Chondrocyte (in vitro differentiated cells): ENCODE measurements around the gene DUSP10. TPM values are rescaled to one million over a fixed set of nuclear protein-coding genes. Genes with fewer than 3 reads are reported as not detected.

ENCODE experiments used
- DNase-seq: peaks from one replicate; pipeline ENCODE4 v3.0.0; 2021; ENCODE audit warnings: mixed read lengths, low spot score
- H3K27ac Mint-ChIP-seq: one replicate; pipeline ENCODE4 v1.8.0; 2021; ENCODE audit warnings: mild to moderate bottlenecking, moderate library complexity, mixed read lengths; ENCODE audit not compliant: unreplicated experiment
- H3K27me3 Mint-ChIP-seq: 2 replicates; pipeline ENCODE4 v1.8.0; 2021; ENCODE audit warnings: low read depth, mixed read lengths
- H3K36me3 Mint-ChIP-seq: 2 replicates; pipeline ENCODE4 v1.8.0; 2021; ENCODE audit warnings: low read depth, mixed read lengths
- H3K4me1 Mint-ChIP-seq: 2 replicates; pipeline ENCODE4 v1.8.0; 2021; ENCODE audit warnings: low read depth, mild to moderate bottlenecking, mixed read lengths
- H3K4me3 Mint-ChIP-seq: one replicate; pipeline ENCODE4 v1.8.0; 2021; ENCODE audit warnings: mild to moderate bottlenecking, moderate library complexity, mixed read lengths; ENCODE audit not compliant: unreplicated experiment
- H3K9me3 Mint-ChIP-seq: 2 replicates; pipeline ENCODE4 v1.8.0; 2021; ENCODE audit warnings: low read depth, mixed read lengths
- CTCF ChIP-seq: fragments of 200-600 bp; sonication (generic); IDR thresholded peaks from 2 replicates; pipeline ENCODE4 v1.5.0; 2021; ENCODE audit warnings: antibody characterized with exemption, mild to moderate bottlenecking, moderate library complexity
- total RNA-seq: library from RNA; stranded (reverse); gene quantifications from 3 replicates; pipeline ENCODE4 v1.2.1, GENCODE V29; 2021

DUSP10 gene
- total RNA-seq, 1 donor from 2014 or later: 4.1 TPM

- Mint-ChIP-seq H3K27ac (no peak overlapping the region), H3K36me3 (peaks cover 8% of the 10 kb centered on the region), H3K27me3 (no peaks in the 10 kb centered on the region), H3K4me1 (peaks cover 6% of the 10 kb centered on the region), H3K9me3 (no peaks in the 10 kb centered on the region), H3K4me3 (no peak overlapping the region)
- TF ChIP-seq CTCF: no peak
- no peak for DNase-seq
Measured at GRCh38 chr1:221740369-221740992, 1.4 kb downstream of the DUSP10 start.

GRCh38 chr1:221739677-221740025, 2.2 kb downstream of the DUSP10 start:
- TF ChIP-seq CTCF: no peak
- Mint-ChIP-seq H3K4me3 (no peak overlapping the region), H3K27ac (no peak overlapping the region), H3K36me3 (peaks cover 8% of the 10 kb centered on the region), H3K9me3 (no peaks in the 10 kb centered on the region), H3K27me3 (no peaks in the 10 kb centered on the region), H3K4me1 (peaks cover 6% of the 10 kb centered on the region)
- DNase-seq: no peak

GRCh38 chr1:221739018-221739676, 2.7 kb downstream of the DUSP10 start:
- Mint-ChIP-seq H3K27me3 (no peaks in the 10 kb centered on the region), H3K36me3 (peaks cover 8% of the 10 kb centered on the region), H3K27ac (no peak overlapping the region), H3K4me1 (peaks cover 6% of the 10 kb centered on the region), H3K4me3 (no peak overlapping the region), H3K9me3 (no peaks in the 10 kb centered on the region)
- no peak for DNase-seq
- TF ChIP-seq CTCF: no peak

- Mint-ChIP-seq H3K27me3 (no peaks in the 10 kb centered on the region), H3K27ac (no peak overlapping the region), H3K9me3 (no peaks in the 10 kb centered on the region), H3K4me3 (no peak overlapping the region), H3K4me1 (no peaks in the 10 kb centered on the region), H3K36me3 (peaks cover 8% of the 10 kb centered on the region)
- DNase-seq: no peak
- TF ChIP-seq CTCF: no peak
Measured at GRCh38 chr1:221736714-221737113, 5.2 kb downstream of the DUSP10 start.

- Mint-ChIP-seq H3K4me1 (no peaks in the 10 kb centered on the region), H3K27ac (no peak overlapping the region), H3K4me3 (no peak overlapping the region), H3K9me3 (no peaks in the 10 kb centered on the region), H3K36me3 (peaks cover 8% of the 10 kb centered on the region), H3K27me3 (no peaks in the 10 kb centered on the region)
- no peak for DNase-seq
- TF ChIP-seq CTCF: no peak
Measured at GRCh38 chr1:221735999-221736398, 5.9 kb downstream of the DUSP10 start.
